ENCODE results near the gene FAM136A.

DNA sequence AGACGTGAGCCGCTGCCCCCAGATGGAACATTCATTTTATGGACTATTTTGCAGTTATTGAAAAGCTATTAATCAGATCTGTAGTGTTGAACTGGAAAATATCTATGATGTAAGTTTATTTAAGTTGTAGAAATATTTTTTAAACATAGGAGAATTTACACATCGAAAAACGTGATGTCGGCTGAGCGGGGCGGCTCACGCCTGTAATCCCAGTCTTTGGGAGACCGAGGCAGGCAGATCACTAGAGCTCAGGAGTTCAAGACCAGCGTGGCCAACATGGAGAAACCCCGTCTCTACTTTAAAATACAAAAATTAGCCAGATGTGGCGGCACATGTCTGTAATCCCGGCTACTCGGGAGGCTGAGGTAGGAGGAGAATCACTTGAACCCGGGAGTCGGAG is 51.4 kb downstream of the FAM136A start:
- TF ChIP-seq, protein P1, sequence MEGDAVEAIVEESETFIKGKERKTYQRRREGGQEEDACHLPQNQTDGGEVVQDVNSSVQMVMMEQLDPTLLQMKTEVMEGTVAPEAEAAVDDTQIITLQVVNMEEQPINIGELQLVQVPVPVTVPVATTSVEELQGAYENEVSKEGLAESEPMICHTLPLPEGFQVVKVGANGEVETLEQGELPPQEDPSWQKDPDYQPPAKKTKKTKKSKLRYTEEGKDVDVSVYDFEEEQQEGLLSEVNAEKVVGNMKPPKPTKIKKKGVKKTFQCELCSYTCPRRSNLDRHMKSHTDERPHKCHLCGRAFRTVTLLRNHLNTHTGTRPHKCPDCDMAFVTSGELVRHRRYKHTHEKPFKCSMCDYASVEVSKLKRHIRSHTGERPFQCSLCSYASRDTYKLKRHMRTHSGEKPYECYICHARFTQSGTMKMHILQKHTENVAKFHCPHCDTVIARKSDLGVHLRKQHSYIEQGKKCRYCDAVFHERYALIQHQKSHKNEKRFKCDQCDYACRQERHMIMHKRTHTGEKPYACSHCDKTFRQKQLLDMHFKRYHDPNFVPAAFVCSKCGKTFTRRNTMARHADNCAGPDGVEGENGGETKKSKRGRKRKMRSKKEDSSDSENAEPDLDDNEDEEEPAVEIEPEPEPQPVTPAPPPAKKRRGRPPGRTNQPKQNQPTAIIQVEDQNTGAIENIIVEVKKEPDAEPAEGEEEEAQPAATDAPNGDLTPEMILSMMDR (IDR thresholded peaks at IDR 0.05) = no peak
- no peak for TF ChIP-seq POLR2AphosphoS5 (IDR thresholded peaks at IDR 0.05)

Data from prostate gland (tissue), 2 donors.